ENCODE data around the gene EEF2.

GRCh38 chr19:3944018-3944721 lies 41.1 kb downstream of the EEF2 start:
- TF ChIP-seq CTCF (IDR thresholded peaks at IDR 0.05) (no peak), POLR2A (IDR thresholded peaks at IDR 0.05) (no peak)

Measured in uterus (tissue), 2 donors.